ENCODE measurements around the gene NXF1.
"Not testable (repeated sequence)": the region's sequence is repeated elsewhere in the genome, so short reads cannot be mapped to it uniquely, and the experiment has no call there.

NXF1 gene

GRCh38 chr11:62805076-62805892 lies at the start of gene NXF1:
Gene NXF1 (minus strand): TSS chr11:62805440. CDS start chr11:62805356, 84 bp downstream.
- peak; percentile 91 for DNase-seq

DNA sequence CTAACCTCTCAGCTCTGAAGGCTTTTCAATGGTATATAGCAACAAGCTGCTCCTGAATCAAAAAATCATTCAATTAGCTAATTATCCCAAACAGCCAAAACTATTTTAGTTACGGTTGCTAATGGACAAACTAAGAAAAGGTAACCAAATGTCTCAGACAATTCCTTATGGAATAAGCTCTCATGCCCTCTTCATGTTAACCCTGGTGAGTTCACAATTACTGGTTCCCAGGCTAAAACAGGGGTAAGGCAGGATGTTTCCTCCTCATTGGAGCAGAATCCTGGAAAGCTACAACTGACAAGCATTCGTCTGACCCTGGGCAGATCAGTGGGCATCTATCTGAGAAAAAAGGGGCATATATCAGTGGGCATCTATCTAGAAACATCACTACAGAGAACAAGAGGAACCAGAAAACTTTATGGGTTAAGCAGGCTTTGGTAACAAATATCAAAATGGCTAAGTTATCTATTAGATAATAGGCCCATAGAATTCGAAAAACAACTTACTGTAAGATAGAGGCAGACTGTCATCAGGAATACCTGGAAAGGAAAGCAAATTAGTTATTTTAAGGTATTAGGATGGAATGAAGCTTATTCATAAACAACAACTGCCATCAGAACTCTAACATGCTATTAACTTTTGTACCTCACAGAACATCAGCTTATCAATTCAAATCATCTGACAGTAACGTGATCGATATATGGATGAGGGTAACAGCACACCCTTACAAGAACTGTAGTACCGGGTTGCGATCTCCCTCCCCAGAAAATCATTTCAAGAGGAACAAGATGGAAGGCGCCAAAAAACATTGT lies 49.0 kb upstream of the NXF1 start:
- no peak for DNase-seq

- peak; percentile 19 for DNase-seq
Observed at GRCh38 chr11:62853279-62853965, 48.2 kb upstream of the NXF1 start.

- DNase-seq = no peak
Observed at GRCh38 chr11:62852523-62853188, 47.4 kb upstream of the NXF1 start.

DNA sequence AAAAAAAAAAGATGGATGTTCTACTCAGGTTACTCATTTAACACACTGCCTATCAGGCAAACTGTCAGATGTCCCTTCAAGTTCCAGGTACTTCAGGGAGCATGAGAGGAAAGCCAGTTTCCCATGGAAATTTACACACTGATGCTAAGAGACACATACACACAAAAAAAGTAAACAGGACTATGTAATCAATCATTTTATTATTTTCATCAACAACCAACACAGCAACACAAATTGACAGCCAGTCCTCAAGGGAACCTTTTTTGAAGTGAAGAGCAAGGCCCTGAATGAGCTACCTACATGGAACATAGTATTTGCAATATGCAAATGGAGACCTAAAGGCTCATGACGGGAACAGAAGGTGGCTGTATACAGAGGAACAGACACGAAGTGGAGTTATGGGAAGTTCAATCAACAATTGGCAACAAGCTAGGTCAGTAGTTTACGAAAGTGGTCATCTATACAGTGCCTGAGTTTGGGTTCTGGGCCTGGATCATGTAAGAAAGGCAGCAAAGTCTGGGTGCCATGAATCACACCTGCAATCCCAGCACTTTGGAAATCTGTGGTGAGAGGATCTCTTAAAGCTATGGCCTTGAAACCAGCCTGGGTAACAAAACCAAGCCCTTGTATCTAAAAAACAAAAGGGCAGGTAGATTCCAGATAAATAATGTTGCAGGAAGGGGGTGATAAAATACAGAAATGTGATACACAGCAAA lies 46.7 kb upstream of the NXF1 start:
- no peak for DNase-seq

DNA sequence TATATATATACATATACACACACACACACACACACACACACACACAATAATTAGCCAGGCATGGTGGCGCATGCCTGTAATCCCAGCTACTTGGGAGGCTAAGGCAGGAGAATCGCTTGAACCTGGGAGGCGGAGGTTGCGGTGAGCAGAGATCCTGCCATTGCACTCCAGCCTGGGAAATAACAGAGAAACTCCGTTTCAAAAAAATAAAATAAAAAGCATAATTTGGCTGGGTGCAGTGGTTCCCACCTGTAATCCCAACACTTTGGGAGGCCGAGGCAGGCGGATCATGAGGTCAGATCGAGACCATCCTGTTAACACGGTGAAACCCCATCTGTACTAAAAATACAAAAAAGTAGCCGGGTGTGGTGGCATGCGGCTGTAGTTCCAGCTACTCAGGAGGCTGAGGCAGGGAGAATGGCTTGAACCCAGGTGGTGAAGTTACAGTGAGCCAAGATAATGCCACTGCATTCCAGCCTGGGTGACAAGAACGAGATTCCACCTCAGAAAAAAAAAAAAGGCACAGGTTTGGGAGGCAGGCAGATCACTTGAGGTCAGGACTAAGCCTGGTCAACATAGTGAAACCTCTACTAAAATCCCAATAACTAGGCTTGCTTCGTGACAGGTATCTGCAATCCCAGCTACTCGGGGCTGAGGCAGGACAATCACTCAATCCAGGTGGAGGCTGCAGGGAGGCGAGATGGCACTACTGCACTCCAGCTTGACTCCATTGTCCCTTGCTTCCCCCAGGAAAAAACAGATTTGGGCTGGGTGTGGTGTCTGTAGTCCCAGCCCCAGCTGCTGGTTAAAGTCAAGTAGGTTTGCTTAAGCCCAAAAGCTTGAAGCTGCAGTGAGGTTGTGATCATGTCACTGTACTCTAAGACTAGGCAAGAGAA lies 45.9 kb upstream of the NXF1 start:
- peak; percentile 4 for DNase-seq

DNA sequence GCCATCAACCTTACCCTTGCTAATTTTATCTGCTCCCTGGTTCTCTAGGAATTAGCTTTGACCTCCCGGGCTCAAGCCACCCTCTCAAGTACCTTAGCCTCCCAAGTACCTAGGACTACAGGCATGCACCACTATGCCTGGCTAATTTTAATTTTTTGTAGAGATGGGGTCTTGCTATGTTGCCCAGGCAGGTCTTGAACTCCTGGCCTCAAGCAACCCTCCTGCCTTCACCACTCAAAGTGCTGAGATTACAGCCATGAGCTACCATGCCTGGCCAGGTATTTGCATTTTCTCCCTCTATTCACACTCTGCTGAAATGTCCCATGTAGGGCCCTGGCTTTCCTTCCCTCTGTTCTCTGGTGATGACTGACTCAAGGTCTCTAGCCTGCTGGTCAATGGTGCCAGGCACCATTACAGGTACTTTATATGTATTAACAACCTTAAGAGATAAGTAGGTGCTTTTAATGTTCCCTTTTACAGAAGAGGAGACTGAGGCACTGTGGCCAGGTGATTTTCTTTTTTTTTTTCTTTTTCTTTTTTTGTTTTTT lies 42.6 kb upstream of the NXF1 start:
- no peak for DNase-seq

DNA sequence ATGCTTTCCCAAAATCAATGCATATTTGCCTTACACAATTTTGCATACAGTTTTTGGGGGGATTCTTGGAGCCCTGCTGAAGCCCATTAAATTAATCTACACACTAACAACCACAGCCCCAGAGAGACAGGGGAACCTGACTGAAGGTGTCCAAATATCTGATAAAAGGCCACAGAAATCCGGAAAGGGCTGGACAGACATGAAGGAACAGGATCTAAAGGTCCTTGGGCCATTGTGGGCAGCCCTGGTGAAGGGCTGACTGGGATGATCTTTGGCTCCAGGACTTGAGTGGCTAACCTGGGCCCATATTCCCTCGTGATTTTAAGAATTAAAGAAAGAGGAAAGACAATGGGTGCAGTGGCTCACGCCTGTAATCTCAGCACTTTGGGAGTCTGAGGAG lies 40.9 kb upstream of the NXF1 start:
- no peak for DNase-seq

- no peak for DNase-seq
Observed at GRCh38 chr11:62844154-62844553, 38.9 kb upstream of the NXF1 start.

DNA sequence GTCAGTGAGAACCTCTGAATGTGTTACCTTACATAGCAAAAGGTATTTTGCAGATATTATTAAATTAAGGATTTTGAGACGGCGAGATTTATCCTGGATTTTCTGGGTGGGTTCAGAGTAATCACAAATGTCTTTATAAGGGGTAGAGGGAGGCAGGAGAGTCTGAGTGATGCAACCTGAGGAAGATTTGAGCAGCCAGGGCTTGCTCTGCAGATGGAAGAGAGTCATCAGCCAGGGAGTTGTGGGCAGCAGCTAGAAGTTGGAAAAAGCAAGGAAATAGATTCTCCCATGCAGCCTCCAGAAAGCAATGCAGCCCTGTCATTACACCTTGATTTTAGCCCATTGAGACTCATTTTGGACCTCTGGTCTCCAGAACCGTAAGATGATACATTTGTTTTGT lies 38.2 kb upstream of the NXF1 start:
- no peak for DNase-seq

GRCh38 chr11:62842891-62843290 lies 37.7 kb upstream of the NXF1 start:
- not testable (repeated sequence) for DNase-seq

- DNase-seq = peak; percentile 11
Observed at GRCh38 chr11:62842171-62842741, 37.0 kb upstream of the NXF1 start.

- DNase-seq = peak; percentile 77
Observed at GRCh38 chr11:62841361-62842170, 36.3 kb upstream of the NXF1 start.

DNA sequence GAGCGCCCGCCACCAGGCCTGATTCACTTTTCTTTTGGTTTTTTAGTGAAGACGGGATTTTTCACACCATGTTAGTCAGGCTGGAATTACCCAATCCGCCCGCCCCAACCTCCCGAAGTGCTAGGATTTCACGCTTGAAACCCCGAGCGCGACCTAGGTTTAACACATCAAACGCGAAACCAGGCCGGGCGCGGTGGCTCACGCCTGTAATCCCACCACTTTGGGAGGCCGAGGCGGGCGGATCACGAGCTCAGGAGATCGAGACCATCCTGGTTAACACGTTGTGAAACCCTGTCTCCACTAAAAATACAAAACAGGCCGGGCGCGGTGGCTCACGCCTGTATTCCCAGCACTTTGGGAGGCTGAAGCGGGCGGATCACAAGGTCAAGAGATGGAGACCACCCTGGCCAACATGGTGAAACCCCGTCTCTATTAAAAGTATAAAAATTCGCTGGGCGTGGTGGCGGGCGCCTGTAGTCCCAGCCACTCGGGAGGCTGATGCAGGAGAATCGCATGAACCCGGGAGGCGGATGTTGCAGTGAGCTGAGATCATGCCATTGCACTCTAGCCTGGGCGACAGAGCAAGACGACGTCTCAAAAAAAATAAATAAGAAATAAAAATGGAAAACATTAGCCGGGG lies 35.6 kb upstream of the NXF1 start:
- peak; percentile 89 for DNase-seq

DNA sequence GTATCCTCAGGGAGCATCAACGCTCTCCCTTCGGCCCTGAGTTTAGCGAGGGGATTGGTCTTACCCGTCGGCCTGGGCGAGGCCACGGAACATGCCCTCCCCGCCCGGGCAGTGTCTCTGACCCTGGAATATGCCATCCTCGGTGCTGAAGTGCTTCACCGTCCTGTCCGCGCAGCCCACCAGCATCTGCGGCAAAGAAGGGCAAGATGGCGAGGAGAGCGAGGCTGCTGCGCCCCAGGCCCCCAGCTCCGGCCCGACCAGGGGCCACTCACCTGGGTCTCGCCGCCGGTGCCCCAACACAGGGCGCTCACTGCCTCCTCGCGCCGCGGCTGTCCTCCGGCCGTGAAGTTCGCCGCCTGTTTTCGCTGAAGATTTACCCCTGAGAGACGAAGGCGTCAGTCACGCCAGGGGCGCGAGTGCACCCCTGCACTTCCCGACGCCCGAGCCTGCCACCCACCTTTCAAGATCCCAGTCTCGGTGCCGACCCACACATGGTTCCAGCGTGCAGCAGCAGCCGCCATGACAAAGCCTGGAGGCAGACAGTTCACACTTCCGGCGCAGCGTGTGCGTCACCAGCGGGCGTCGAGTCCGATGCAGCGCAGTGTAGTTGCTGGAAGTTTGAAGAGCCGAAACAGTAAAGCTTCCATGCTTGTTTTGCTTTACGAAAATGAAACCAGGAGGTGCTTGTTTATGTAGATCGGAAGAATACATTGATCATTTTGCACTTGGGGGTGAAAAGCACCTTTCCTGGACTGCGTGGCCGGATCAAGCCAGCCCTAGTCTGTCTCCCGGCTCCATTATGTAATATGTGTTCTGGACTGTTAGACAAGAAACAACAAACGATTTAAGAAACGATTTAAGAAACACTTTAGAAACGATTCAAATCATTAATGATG lies 34.1 kb upstream of the NXF1 start, which contains the start of gene WDR74:
Gene WDR74, minus strand, starts transcription at position 541 of the 896 bp plus-strand sequence. Its CDS starts 20 bp downstream, at position 521.
- peak; percentile 89 for DNase-seq

- no peak for DNase-seq
Observed at GRCh38 chr11:62835336-62835735, 30.1 kb upstream of the NXF1 start.

DNA sequence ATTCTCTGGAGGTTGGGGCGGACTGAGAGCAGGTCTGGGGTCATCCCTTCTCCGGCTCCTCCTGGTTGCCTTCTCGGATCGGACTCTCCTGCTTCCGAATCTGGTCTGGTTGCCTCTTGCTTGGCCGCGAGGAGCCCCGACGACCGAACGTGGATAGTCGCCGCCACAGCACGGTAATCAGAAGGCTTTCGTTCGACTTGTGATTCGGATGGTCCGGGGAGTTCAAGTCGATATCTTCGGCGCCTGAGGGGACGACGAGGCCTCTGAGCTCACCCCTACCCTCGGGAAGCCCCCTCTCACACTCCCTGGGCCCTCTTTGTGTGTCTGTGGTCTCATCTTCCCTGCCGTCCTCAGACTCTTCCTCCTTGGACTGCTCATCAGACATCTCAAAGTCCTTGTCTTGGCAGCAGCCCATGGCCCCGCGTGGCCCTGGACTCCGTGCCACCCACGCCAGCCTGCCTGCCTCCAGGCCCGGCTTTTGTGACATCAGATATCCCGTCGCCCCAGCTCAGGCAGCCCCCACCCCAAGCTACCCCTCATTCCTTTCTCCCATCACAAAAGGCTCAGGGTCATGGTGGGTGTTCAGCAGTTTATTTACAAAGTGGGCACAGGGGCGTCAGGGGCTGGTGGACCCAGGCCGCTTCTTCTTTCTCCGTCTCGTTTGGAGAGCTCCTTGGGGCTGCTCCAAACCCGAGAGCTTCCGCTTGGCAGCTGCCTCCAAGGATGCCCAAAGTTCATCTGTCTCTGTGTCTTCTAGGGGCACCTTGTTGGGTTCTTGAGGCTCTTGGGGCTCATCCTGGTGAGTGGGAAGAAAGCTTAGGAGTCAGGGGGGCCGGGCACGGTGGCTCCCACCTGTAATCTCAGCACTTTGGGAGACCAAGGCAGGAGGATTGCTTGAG lies 27.3 kb upstream of the NXF1 start, which contains the start of gene TEX54:
Gene TEX54, minus strand, starts transcription at position 506 of the 899 bp plus-strand sequence.
- DNase-seq = no peak
